Measurements from ENCODE around the gene GUCY2D. TPM values are rescaled to one million over a fixed set of nuclear protein-coding genes. Genes with fewer than 3 reads are reported as not detected.

The GUCY2D gene
- total RNA-seq, 4 donors from 2014 or later, result 0.14 TPM; not detected in 3

DNA sequence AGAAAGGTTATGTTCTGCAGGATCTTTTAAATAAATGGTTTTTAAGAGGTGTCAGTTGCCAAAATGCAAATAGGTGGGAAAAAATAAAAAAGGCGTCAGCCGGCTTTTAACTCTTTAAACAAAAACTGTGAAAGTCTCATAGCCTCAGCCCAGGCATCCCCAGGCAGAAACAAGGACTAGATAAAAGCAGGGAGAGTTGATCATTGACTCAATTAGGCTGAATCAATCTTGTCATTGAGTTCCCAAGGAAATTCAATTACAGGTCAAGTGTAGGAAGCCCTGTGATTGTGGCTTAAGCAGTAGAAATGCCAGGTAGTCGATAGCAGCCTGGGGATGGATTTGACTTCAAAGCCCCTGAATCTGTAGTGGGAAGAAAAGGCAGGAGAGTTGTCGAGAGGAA lies 30.8 kb upstream of the GUCY2D start:
- TF ChIP-seq, protein P1, sequence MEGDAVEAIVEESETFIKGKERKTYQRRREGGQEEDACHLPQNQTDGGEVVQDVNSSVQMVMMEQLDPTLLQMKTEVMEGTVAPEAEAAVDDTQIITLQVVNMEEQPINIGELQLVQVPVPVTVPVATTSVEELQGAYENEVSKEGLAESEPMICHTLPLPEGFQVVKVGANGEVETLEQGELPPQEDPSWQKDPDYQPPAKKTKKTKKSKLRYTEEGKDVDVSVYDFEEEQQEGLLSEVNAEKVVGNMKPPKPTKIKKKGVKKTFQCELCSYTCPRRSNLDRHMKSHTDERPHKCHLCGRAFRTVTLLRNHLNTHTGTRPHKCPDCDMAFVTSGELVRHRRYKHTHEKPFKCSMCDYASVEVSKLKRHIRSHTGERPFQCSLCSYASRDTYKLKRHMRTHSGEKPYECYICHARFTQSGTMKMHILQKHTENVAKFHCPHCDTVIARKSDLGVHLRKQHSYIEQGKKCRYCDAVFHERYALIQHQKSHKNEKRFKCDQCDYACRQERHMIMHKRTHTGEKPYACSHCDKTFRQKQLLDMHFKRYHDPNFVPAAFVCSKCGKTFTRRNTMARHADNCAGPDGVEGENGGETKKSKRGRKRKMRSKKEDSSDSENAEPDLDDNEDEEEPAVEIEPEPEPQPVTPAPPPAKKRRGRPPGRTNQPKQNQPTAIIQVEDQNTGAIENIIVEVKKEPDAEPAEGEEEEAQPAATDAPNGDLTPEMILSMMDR (IDR thresholded peaks at IDR 0.05), result no peak
- 61 to 75% methylated on average over 2 to 4 of the region's 4 CpGs for WGBS, 2 donors (ENCODE audit: low coverage in 1 of 2)
- Histone ChIP-seq H3K36me3 (no peaks in the 10 kb centered on the region), H3K4me1 (peaks cover 0 to 3% (median 1%) of the 10 kb centered on the region in 4 donors), H3K9me3 (peaks cover 17 to 19% of the 10 kb centered on the region in 2 donors), H3K27me3 (no peaks in the 10 kb centered on the region), H3K27ac (no peak overlapping the region), H3K4me3 (no peak overlapping the region)
- in situ Hi-C loops (cut with MboI; ENCODE audit: low pct_ligation_motif_present in 1 of 4, low pct_unique_long_range_greater_than_20kb in 1 of 4, low sequenced_read_pairs in 3 of 4) (no loop called here), intact Hi-C loops (cut with DNase I; ENCODE audit: low total_unique reads) (no loop called here)
- no peak for DNase-seq

DNA sequence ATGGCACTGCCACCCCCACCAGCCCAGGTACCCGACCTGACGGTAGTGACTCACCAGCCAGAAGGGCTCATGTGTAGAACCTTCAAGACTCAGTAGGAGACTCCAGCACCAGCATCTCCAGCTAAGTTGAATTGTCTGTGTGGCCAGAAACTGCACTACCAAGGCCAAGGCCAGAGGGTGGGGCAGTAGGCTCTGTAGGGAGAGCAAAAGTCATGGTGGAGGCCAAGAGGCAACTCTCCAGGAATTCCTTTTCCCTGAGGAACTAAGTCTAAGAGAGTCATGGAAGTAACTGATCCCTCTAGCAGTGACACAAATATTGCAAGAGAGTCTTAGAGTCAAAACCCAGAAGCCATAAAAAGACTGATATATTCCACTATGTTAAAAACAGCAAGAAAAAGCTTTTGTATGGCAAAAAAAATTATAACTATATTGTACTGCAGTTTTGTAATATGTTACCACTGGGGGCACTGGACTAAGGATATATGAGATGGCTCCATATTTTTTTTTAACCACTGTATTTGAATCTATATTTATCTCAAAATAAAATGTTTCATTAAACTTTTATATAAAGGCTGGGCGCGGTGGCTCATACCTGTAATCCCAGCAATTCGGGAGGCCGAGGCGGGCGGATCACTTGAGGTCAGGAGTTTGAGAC lies 30.2 kb upstream of the GUCY2D start:
- no peak overlapping the region for H3K4me3 ChIP-seq
- no peaks in the 10 kb centered on the region for H3K36me3 ChIP-seq
- H3K9me3 ChIP-seq, result peaks cover 17 to 19% of the 10 kb centered on the region in 2 donors
- no peak overlapping the region for H3K27ac ChIP-seq
- no peaks in the 10 kb centered on the region for H3K27me3 ChIP-seq
- H3K4me1 ChIP-seq, result peaks cover 0 to 9% (median 4%) of the 10 kb centered on the region in 4 donors
- intact Hi-C loops (cut with DNase I; ENCODE audit: low total_unique reads) (no loop called here), in situ Hi-C loops (cut with MboI; ENCODE audit: low pct_ligation_motif_present in 1 of 4, low pct_unique_long_range_greater_than_20kb in 1 of 4, low sequenced_read_pairs in 3 of 4) (no loop called here)
- TF ChIP-seq POLR2A (IDR thresholded peaks at IDR 0.05), result no peak
- TF ChIP-seq, protein P1 (IDR thresholded peaks at IDR 0.05), result peak in 2 of 5 experiments; percentile 6 to 11
- 96% methylated on average over 8 of the region's 8 CpGs; no CpG with 5 or more reads in 1 of the 2 donors for WGBS, 2 donors (ENCODE audit: low coverage in 1 of 2)
- no peak for DNase-seq

DNA sequence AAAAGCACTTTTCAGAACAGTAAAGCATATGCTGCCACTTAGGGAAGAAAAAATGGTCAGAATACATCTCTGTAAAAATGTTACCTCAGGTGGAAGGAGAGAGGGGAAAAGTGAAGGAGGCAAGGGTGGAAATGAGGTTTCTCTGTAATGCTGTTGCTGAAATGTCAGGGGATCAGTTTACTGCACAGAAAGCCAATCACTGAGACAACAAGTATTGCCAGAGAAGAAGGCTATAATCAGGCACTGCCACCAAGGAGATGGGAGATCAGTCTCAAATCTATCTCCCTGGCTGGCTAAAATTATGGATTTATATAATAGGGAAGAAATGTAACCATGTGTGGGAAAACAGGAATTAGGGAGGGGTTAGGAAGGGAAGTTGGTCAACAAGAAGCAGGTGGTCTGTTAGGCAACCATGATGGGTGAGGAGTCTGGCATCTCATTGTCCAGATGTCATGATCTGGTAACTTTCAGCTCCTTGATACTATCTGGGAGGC lies 27.7 kb upstream of the GUCY2D start:
- H3K36me3 ChIP-seq, result no peaks in the 10 kb centered on the region
- in situ Hi-C loops (cut with MboI; ENCODE audit: low pct_ligation_motif_present in 1 of 4, low pct_unique_long_range_greater_than_20kb in 1 of 4, low sequenced_read_pairs in 3 of 4), result loop anchor here in 2 of 4 donors (25.0 kb wide), 1 partner anchor 112 kb away; the partner anchor contains the start of genes CYB5D1 (in 2 of the 2), NAA38 (in 2 of the 2) and TMEM88 (in 2 of the 2)
- peaks cover 0 to 10% (median 4%) of the 10 kb centered on the region in 4 donors for H3K4me1 ChIP-seq
- H3K27me3 ChIP-seq, result no peaks in the 10 kb centered on the region
- peaks cover 17 to 19% of the 10 kb centered on the region in 2 donors for H3K9me3 ChIP-seq
- TF ChIP-seq, protein P1 (IDR thresholded peaks at IDR 0.05), result no peak
- TF ChIP-seq POLR2A (IDR thresholded peaks at IDR 0.05) (no peak), EP300 (IDR thresholded peaks at IDR 0.05; ENCODE audit: low read depth) (no peak), POLR2AphosphoS5 (IDR thresholded peaks at IDR 0.05) (no peak)
- no peak overlapping the region for H3K4me3 ChIP-seq
- intact Hi-C loops (cut with DNase I; ENCODE audit: low total_unique reads), result no loop called here
- H3K27ac ChIP-seq, result no peak overlapping the region
- DNase-seq, result no peak

DNA sequence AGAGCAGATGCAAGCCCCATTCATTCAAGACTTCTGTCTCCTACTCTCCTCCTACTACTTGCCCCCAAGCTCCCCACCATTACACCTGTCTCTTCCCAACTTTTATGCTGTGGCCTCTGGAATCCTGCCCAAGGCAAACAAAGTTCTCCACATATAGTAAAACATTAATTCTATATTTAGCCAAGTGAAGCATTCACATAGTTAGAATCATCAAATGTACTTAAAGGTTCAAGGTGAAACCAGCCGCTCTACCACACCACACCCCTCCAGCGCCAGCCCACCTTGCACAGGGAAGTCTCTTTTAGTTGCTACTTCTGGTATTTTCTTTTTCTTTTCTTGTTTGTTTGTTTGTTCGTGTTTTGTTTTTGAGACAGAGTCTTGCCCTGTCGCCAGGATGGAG lies 25.4 kb upstream of the GUCY2D start:
- in situ Hi-C loops (cut with MboI; ENCODE audit: low pct_ligation_motif_present in 1 of 4, low pct_unique_long_range_greater_than_20kb in 1 of 4, low sequenced_read_pairs in 3 of 4), result loop anchor here in 2 of 4 donors (25.0 kb wide), 1 partner anchor 115 kb away; the partner anchor contains the start of genes CYB5D1 (in 2 of the 2), NAA38 (in 2 of the 2) and TMEM88 (in 2 of the 2)
- intact Hi-C loops (cut with DNase I; ENCODE audit: low total_unique reads), result no loop called here
- TF ChIP-seq, protein P1 (IDR thresholded peaks at IDR 0.05), result no peak
- no peak for TF ChIP-seq POLR2AphosphoS5 (IDR thresholded peaks at IDR 0.05)
- H3K4me3 ChIP-seq, result no peak overlapping the region
- no peaks in the 10 kb centered on the region for H3K36me3 ChIP-seq
- H3K9me3 ChIP-seq, result peaks cover 17 to 19% of the 10 kb centered on the region in 2 donors
- 54 to 58% methylated on average over 3 to 4 of the region's 4 CpGs for WGBS, 2 donors (ENCODE audit: low coverage in 1 of 2)
- peaks cover 0 to 10% (median 4%) of the 10 kb centered on the region in 4 donors for H3K4me1 ChIP-seq
- H3K27ac ChIP-seq, result peak overlapping the region in 1 of 4 donors; percentile 3
- H3K27me3 ChIP-seq, result no peaks in the 10 kb centered on the region
- DNase-seq, result peak; percentile 15

Measured in transverse colon (tissue), 4 donors.